ENCODE measurements around the gene FUT6. TPM values are rescaled to one million over a fixed set of nuclear protein-coding genes. Genes with fewer than 3 reads are reported as not detected.

FUT6 gene
- total RNA-seq, 2 donors from 2014 or later: not detected

DNA sequence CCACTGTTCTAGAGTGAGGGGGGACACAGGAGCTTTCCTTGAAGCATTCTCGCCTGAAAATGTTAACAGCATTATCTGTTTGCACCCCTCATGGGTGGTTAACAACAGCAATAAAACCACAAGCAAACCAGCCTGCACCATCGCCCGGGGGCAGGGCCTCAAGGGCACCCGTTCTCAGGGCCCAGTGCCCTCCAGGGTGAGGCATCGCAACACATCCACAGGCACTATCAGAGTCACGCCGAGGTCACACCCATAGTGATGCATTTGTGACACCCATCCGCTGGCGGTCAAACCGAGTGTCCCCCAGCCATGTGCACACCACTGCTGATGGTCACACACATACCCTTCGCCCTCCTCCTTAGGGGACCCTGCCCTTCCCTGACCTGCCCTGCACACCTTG is 26.3 kb upstream of the FUT6 start:
- DNase-seq: no peak

DNA sequence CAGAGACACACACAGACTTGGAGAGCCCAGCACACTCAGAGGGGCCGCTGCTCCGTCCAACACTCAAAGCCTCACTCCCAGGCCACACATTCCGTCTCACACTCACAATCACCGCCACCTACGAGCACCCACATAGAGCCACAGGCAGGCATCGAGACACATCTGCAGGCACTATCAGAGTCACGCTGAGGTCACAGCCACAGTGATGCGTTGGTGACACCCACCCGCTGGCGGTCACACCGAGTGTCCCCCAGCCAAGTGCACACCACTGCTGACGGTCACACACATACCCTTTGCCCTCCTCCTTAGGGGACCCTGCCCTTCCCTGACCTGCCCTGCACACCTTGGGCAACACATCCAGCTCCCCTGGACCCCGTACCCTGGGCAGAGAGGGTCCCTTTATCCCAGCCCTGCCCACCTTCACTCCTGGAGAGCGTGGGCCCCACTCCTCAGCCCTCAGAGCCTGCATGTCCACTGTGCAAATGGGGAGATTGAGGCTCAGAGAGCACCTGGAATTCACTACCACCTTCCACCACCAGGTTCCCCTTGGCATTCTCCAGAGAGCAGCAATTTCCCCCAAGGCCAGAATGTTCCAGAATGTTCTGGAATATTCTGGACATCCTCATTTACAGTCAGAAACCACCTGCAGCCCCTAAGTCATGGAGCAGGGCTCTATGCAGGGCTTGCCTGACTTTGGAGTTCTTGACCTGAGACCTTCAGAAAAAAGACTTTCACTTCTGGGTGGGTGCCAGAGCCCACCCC is 25.4 kb upstream of the FUT6 start:
- Histone ChIP-seq H3K36me3 (ENCODE audit: control insufficient read depth, insufficient read depth, low read length) (no peaks in the 10 kb centered on the region), H3K4me3 (ENCODE audit: low read length) (no peak overlapping the region), H3K4me1 (ENCODE audit: control insufficient read depth, insufficient read depth, low read length) (no peaks in the 10 kb centered on the region), H3K27me3 (ENCODE audit: control insufficient read depth, insufficient read depth, low read length, poor library complexity, severe bottlenecking) (no peaks in the 10 kb centered on the region), H3K27ac (ENCODE audit: low read depth, low read length) (no peak overlapping the region), H3K9me3 (ENCODE audit: control insufficient read depth, low read length) (no peaks in the 10 kb centered on the region), H3K9ac (ENCODE audit: extremely low read depth, low read length, poor library complexity, severe bottlenecking) (no peak overlapping the region)
- 89 to 96% methylated on average over 9 to 14 of the region's 14 CpGs for WGBS, 2 experiments (ENCODE audit: insufficient coverage in 1 of 2, insufficient read length in 1 of 2)
- H3K4me1 Mint-ChIP-seq: no peaks in the 10 kb centered on the region
- DNase-seq: no peak
- peaks cover 12% of the 10 kb centered on the region for H3K27me3 Mint-ChIP-seq (ENCODE audit: insufficient read depth)
- TF ChIP-seq, protein P1, sequence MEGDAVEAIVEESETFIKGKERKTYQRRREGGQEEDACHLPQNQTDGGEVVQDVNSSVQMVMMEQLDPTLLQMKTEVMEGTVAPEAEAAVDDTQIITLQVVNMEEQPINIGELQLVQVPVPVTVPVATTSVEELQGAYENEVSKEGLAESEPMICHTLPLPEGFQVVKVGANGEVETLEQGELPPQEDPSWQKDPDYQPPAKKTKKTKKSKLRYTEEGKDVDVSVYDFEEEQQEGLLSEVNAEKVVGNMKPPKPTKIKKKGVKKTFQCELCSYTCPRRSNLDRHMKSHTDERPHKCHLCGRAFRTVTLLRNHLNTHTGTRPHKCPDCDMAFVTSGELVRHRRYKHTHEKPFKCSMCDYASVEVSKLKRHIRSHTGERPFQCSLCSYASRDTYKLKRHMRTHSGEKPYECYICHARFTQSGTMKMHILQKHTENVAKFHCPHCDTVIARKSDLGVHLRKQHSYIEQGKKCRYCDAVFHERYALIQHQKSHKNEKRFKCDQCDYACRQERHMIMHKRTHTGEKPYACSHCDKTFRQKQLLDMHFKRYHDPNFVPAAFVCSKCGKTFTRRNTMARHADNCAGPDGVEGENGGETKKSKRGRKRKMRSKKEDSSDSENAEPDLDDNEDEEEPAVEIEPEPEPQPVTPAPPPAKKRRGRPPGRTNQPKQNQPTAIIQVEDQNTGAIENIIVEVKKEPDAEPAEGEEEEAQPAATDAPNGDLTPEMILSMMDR (conservative IDR thresholded peaks at IDR 0.05): peak; percentile 64
- H3K27ac Mint-ChIP-seq: peak overlapping the region; percentile 35
- no peaks in the 10 kb centered on the region for H3K36me3 Mint-ChIP-seq (ENCODE audit: low read depth)
- H3K4me3 Mint-ChIP-seq: no peak overlapping the region
- no peaks in the 10 kb centered on the region for H3K9me3 Mint-ChIP-seq

More for the DNA sequence above, 26.3 kb upstream of the FUT6 start:
- Histone ChIP-seq H3K9ac (ENCODE audit: extremely low read depth, low read length, poor library complexity, severe bottlenecking) (no peak overlapping the region), H3K4me3 (ENCODE audit: low read length) (no peak overlapping the region), H3K27me3 (ENCODE audit: control insufficient read depth, insufficient read depth, low read length, poor library complexity, severe bottlenecking) (no peaks in the 10 kb centered on the region), H3K4me1 (ENCODE audit: control insufficient read depth, insufficient read depth, low read length) (no peaks in the 10 kb centered on the region), H3K27ac (ENCODE audit: low read depth, low read length) (no peak overlapping the region), H3K9me3 (ENCODE audit: control insufficient read depth, low read length) (no peaks in the 10 kb centered on the region), H3K36me3 (ENCODE audit: control insufficient read depth, insufficient read depth, low read length) (no peaks in the 10 kb centered on the region)
- H3K27ac Mint-ChIP-seq: peak overlapping the region; percentile 21
- no peak overlapping the region for H3K4me3 Mint-ChIP-seq
- peaks cover 12% of the 10 kb centered on the region for H3K27me3 Mint-ChIP-seq (ENCODE audit: insufficient read depth)
- no peaks in the 10 kb centered on the region for H3K36me3 Mint-ChIP-seq (ENCODE audit: low read depth)
- no peaks in the 10 kb centered on the region for H3K9me3 Mint-ChIP-seq
- no peaks in the 10 kb centered on the region for H3K4me1 Mint-ChIP-seq
- TF ChIP-seq, protein P1 (conservative IDR thresholded peaks at IDR 0.05): no peak
- WGBS, 2 experiments (ENCODE audit: insufficient coverage in 1 of 2, insufficient read length in 1 of 2): 87 to 96% methylated on average over 8 to 11 of the region's 11 CpGs

DNA sequence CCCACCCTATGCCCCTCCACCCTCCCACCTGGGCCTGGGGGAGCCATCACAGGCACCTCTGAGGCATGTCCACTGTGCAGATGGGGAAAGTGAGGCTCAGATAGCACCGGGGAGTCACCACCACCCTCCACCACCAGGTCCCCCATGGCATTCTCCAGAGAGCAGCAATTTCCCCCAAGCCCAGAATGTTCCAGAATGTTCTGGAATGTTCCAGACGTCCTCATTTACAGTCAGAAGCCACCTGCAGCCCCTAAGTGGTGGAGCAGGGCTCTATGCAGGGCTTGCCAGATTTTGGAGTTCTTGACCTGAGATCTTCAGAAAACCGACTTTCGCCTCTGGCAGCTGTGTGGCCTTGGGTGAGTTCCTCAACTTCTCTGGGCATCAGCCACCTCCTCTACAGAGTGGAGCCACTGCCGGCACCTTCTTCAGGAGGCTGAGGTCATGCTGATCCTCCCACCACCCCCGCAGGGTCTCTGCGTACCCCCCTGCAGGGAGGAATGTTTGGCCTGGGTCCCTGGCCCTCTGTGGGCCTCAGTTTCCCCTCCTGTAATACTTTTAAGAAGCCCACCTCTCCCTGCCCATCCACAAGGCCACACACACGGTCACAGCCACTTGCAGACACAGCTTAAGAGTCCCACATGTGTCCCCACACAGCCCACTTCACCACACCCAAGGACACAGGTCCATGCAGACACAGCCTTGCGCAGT is 24.7 kb upstream of the FUT6 start:
- Mint-ChIP-seq H3K4me3 (no peak overlapping the region), H3K27me3 (ENCODE audit: insufficient read depth) (peaks cover 12% of the 10 kb centered on the region), H3K9me3 (no peaks in the 10 kb centered on the region), H3K4me1 (no peaks in the 10 kb centered on the region), H3K27ac (no peak overlapping the region), H3K36me3 (ENCODE audit: low read depth) (no peaks in the 10 kb centered on the region)
- TF ChIP-seq, protein P1 (conservative IDR thresholded peaks at IDR 0.05): no peak
- Histone ChIP-seq H3K36me3 (ENCODE audit: control insufficient read depth, insufficient read depth, low read length) (no peaks in the 10 kb centered on the region), H3K4me3 (ENCODE audit: low read length) (no peak overlapping the region), H3K27me3 (ENCODE audit: control insufficient read depth, insufficient read depth, low read length, poor library complexity, severe bottlenecking) (no peaks in the 10 kb centered on the region), H3K9me3 (ENCODE audit: control insufficient read depth, low read length) (no peaks in the 10 kb centered on the region), H3K4me1 (ENCODE audit: control insufficient read depth, insufficient read depth, low read length) (no peaks in the 10 kb centered on the region), H3K9ac (ENCODE audit: extremely low read depth, low read length, poor library complexity, severe bottlenecking) (no peak overlapping the region), H3K27ac (ENCODE audit: low read depth, low read length) (no peak overlapping the region)
- 90 to 91% methylated on average over 5 to 9 of the region's 9 CpGs for WGBS, 2 experiments (ENCODE audit: insufficient coverage in 1 of 2, insufficient read length in 1 of 2)
- no peak for DNase-seq
